NB4 (cell line): ENCODE data around the gene PDCD4.

Source experiments
- TF ChIP-seq, protein P1 (sequence below): IDR thresholded peaks from 2 replicates; pipeline ENCODE4 v1.6.1; 2011; ENCODE audit warnings: low read depth, low read length
- TF ChIP-seq, protein P2 (sequence below): IDR thresholded peaks from one replicate; pipeline ENCODE4 v1.5.1; 2012; ENCODE audit warnings: low read depth, low read length

- TF ChIP-seq, protein P1, sequence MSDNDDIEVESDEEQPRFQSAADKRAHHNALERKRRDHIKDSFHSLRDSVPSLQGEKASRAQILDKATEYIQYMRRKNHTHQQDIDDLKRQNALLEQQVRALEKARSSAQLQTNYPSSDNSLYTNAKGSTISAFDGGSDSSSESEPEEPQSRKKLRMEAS, result no peak
- TF ChIP-seq, protein P2, sequence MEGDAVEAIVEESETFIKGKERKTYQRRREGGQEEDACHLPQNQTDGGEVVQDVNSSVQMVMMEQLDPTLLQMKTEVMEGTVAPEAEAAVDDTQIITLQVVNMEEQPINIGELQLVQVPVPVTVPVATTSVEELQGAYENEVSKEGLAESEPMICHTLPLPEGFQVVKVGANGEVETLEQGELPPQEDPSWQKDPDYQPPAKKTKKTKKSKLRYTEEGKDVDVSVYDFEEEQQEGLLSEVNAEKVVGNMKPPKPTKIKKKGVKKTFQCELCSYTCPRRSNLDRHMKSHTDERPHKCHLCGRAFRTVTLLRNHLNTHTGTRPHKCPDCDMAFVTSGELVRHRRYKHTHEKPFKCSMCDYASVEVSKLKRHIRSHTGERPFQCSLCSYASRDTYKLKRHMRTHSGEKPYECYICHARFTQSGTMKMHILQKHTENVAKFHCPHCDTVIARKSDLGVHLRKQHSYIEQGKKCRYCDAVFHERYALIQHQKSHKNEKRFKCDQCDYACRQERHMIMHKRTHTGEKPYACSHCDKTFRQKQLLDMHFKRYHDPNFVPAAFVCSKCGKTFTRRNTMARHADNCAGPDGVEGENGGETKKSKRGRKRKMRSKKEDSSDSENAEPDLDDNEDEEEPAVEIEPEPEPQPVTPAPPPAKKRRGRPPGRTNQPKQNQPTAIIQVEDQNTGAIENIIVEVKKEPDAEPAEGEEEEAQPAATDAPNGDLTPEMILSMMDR, result no peak
Observed at GRCh38 chr10:110852947-110853346, 18.8 kb upstream of the PDCD4 start.
